GM12878 (cell line): ENCODE results near the gene SSR3. TPM values are rescaled to one million over a fixed set of nuclear protein-coding genes. Genes with fewer than 3 reads are reported as not detected.

Experiments
- ATAC-seq: fragments of 200-7000 bp; cut with Tn5 transposase; 3 replicates; pipeline ENCODE4 v1.9.1; 2020; ENCODE audit warnings: mild to moderate bottlenecking, moderate library complexity
- BruUV-seq: library from RNA; stranded (reverse); fragments of 400-500 nt; replicated peaks from 2 replicates; lab custom pipeline; 2021; lab: Mats Ljungman, UMichigan
- CTCF ChIA-PET: fragments of 300-600 bp; sonication (Branson Sonifier 250); formaldehyde crosslinking; extraction: SDS; loops from one replicate; lab custom pipeline; 2021; ENCODE audit warnings: inconsistent platforms; lab: Yijun Ruan, JAX
- POLR2A ChIA-PET: fragments of 350-600 bp; formaldehyde crosslinking; extraction: SDS; loops from one replicate; lab custom pipeline; 2021; ENCODE audit warnings: inconsistent platforms; lab: Charles Lee
- RAD21 ChIA-PET: fragments of 300-600 bp; sonication (Branson Sonifier 250); formaldehyde crosslinking; loops from one replicate; lab custom pipeline; 2023; ENCODE audit warnings: antibody characterized with exemption; ENCODE audit not compliant: unreplicated experiment; lab: Charles Lee
- SMC1A ChIA-PET: fragments of 300-600 bp; sonication (Branson Sonifier 250); formaldehyde crosslinking; loops from one replicate; lab custom pipeline; 2023; ENCODE audit not compliant: unreplicated experiment, uncharacterized antibody; lab: Charles Lee
- DNase-seq: peaks from one replicate; pipeline ENCODE4 v3.0.0-alpha.2; 2011; ENCODE audit warnings: low read depth, low spot score
- FAIRE-seq: peaks from 3 replicates; lab custom pipeline; 2011; peaks lifted over from hg19 to GRCh38; lab: Jason Lieb, UNC
- H2AFZ ChIP-seq: 2 replicates; pipeline ENCODE4 v1.6.0; 2011; ENCODE audit warnings: low read depth, low read length, control low read depth; ENCODE audit not compliant: control insufficient read depth
- H3K27ac ChIP-seq: 2 replicates; pipeline ENCODE4 v1.5.1; 2011; ENCODE audit warnings: control low read depth; ENCODE audit not compliant: control insufficient read depth, insufficient read depth
- H3K27me3 ChIP-seq, 2 experiments: replicated peaks in 1 of 2; 2 replicates each; pipeline versions ENCODE4 v1.6.0 to v1.6.1; 2011; ENCODE audit warnings: low read length in 1 of 2; ENCODE audit not compliant: control insufficient read depth in 2 of 2, insufficient read depth in 2 of 2
- H3K36me3 ChIP-seq, 2 experiments: 2 replicates each; pipeline ENCODE4 v1.5.1; 2011; ENCODE audit warnings: low read length in 1 of 2; ENCODE audit not compliant: control insufficient read depth in 2 of 2, insufficient read depth in 2 of 2
- H3K4me1 ChIP-seq: 2 replicates; pipeline ENCODE4 v1.6.1; 2011; ENCODE audit warnings: mild to moderate bottlenecking, low read length, moderate library complexity, mixed read lengths; ENCODE audit not compliant: control insufficient read depth, insufficient read depth
- H3K4me2 ChIP-seq: 2 replicates; pipeline ENCODE4 v1.6.0; 2011; ENCODE audit warnings: control low read depth; ENCODE audit not compliant: control insufficient read depth, insufficient read depth
- H3K4me3 ChIP-seq: fragments of 200-600 bp; sonication (generic); 2 replicates; pipeline ENCODE4 v1.5.1; 2016
- H3K79me2 ChIP-seq: 2 replicates; pipeline ENCODE4 v1.6.0; 2011; ENCODE audit warnings: low read length; ENCODE audit not compliant: control insufficient read depth, insufficient read depth
- H3K9ac ChIP-seq: 2 replicates; pipeline ENCODE4 v1.8.0; 2011; ENCODE audit warnings: low read length, control low read depth, mixed read lengths; ENCODE audit not compliant: control insufficient read depth, insufficient read depth
- H3K9me3 ChIP-seq: replicated peaks from 3 replicates; pipeline ENCODE4 v1.5.1; 2011; ENCODE audit warnings: mild to moderate bottlenecking, low read length; ENCODE audit not compliant: control insufficient read depth, insufficient read depth
- H4K20me1 ChIP-seq: 2 replicates; pipeline ENCODE4 v1.6.0; 2011; ENCODE audit not compliant: control insufficient read depth, insufficient read depth
- CHD2 ChIP-seq: IDR thresholded peaks from 2 replicates; pipeline ENCODE4 v1.6.1; 2011; ENCODE audit warnings: low read depth, low read length, improper control_type of control experiment, borderline replicate concordance
- CREB1 ChIP-seq: IDR thresholded peaks from 2 replicates; pipeline ENCODE4 v1.6.1; 2012; ENCODE audit warnings: low read depth, mild to moderate bottlenecking, inconsistent platforms
- ETV6 ChIP-seq, 2 experiments: fragments of 450-650 bp in 1 of 2; IDR thresholded peaks in 1 of 2; conservative IDR thresholded peaks in 1 of 2; 2 replicates each; pipeline ENCODE4 v1.6.1; 2014; ENCODE audit warnings: antibody characterized with exemption in 1 of 2, borderline replicate concordance in 1 of 2, low read depth in 1 of 2, mild to moderate bottlenecking in 1 of 2, moderate library complexity in 1 of 2
- HDGF ChIP-seq: fragments of 450-650 bp; IDR thresholded peaks from 2 replicates; pipeline ENCODE4 v1.6.1; 2016; ENCODE audit warnings: antibody characterized with exemption
- JUNB ChIP-seq: IDR thresholded peaks from 2 replicates; pipeline ENCODE4 v1.6.1; 2016; ENCODE audit warnings: antibody characterized with exemption, mild to moderate bottlenecking
- MTA2 ChIP-seq: fragments of 450-650 bp; IDR thresholded peaks from 2 replicates; pipeline ENCODE4 v1.6.1; 2016; ENCODE audit warnings: low read depth, mild to moderate bottlenecking, moderate library complexity
- TCF7 ChIP-seq: IDR thresholded peaks from 2 replicates; pipeline ENCODE4 v1.6.1; 2014; ENCODE audit warnings: antibody characterized with exemption, borderline replicate concordance
- WGBS: methylation state at CpG from one replicate; pipeline ENCODE4 v1.1.6; 2016; ENCODE audit warnings: low lambda C conversion rate; ENCODE audit not compliant: insufficient replicate concordance, insufficient coverage; ENCODE audit errors: missing lambda C conversion rate; 5-methylcytosine and 5-hydroxymethylcytosine counted together
- in situ Hi-C: fragments of 300-500 bp; cut with MboI; formaldehyde crosslinking; loops from 9 replicates; pipeline ENCODE4 v1.14.3; 2018; ENCODE audit warnings: mixed read lengths
- intact Hi-C: fragments of 100-400 bp; cut with micrococcal nuclease; formaldehyde crosslinking; loops from one replicate; pipeline ENCODE4 v1.14.2; 2022; ENCODE audit not compliant: unreplicated experiment
- polyA plus RNA-seq, 11 experiments: library from polyadenylated mRNA; depleted of rRNA in 4 of 11; unstranded in 6 of 11; stranded (reverse) in 5 of 11; fragments of >200 nt; fragmentation: Nextera tagmentation in 4 of 11; fragmentation: Illumina TruSeq in 1 of 11; extraction: Ambion mirVana in 4 of 11; extraction: Trizol in 1 of 11; gene quantifications; 1 replicate in 1 of 11; 2 replicates in 10 of 11; pipeline versions ENCODE4 v1.2.1 to v1.2.3, GENCODE V29; 2011 to 2016; ENCODE audit warnings: inconsistent platforms in 2 of 11, missing spikeins in 2 of 11, low read depth in 1 of 11
- total RNA-seq, 4 experiments: library from RNA; depleted of rRNA in 3 of 4; stranded (reverse); fragments of >200 nt in 3 of 4; fragmentation: Illumina TruSeq in 1 of 4; extraction: Trizol in 1 of 4; gene quantifications; 2 replicates each; pipeline versions ENCODE4 v1.2.1 to v1.2.3, GENCODE V29; 2013 to 2021
- TF ChIP-seq, protein P1 (sequence below): IDR thresholded peaks from 2 replicates; pipeline ENCODE4 v1.6.1; 2012; ENCODE audit warnings: improper control_type of control experiment, low read depth, low read length; ENCODE audit not compliant: insufficient replicate concordance

SSR3 gene
- total and polyA plus RNA-seq, 10 of the 15 experiments (the other 5 are each of a cell fraction or from before 2014, with no cell fraction given): 133 to 345 (median 191) TPM

DNA sequence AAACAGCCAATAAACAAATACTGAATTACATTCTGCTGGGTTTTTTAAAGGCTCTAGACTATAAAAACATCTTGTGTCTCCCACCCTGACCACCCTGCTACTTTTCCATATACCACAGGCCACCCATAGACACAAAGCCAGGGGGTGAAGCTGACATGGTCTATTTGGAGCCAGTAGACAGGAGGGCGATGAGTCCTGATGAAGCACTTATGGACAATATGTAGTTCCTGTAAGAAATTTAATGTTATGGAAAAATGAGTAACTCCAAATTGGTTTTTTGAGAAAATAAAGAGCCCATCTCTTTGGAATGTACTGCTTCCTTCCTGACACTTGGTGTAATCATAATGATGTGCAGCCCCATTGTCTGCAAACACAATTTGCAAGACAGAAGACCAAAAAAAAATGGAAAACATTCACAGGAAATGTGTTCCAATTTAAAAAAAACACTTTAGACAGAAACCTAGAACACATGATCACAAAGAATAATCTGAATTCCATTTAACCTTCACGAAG lies 11.8 kb downstream of the SSR3 start:
- in situ Hi-C loops: no loop called here
- Histone ChIP-seq H2AFZ (no peak overlapping the region), H3K27me3 (no peaks in the 10 kb centered on the region), H3K4me2 (no peak overlapping the region), H3K4me1 (no peaks in the 10 kb centered on the region), H3K4me3 (no peak overlapping the region)
- ATAC-seq: no peak
- CTCF ChIA-PET: interaction anchor here (0.6 to 4.3 kb wide), 17 partner anchors 8 to 1633 kb away, joined by 3 to 28 read pairs (median 3); partner anchors contain the start of genes SSR3 and TIPARP
- RAD21 ChIA-PET: interaction anchor here (1.0 to 1.7 kb wide), 6 partner anchors 10 to 594 kb away, joined by 3 to 5 read pairs (median 3); partner anchors contain the start of gene SSR3
- no peak for TF ChIP-seq ETV6 (conservative IDR thresholded peaks at IDR 0.05 in 1 of 2, IDR thresholded peaks at IDR 0.05 in 1 of 2; ENCODE audit: borderline replicate concordance in 1 of 2, low read depth in 1 of 2)
- TF ChIP-seq, all 136 proteins: peak for 0
- 94% methylated on average over 2 of the region's 2 CpGs for WGBS
- H3K9ac ChIP-seq: no peak overlapping the region
- FAIRE-seq (no peak), DNase-seq (no peak)
- no peaks in the 10 kb centered on the region; the same call in 2 of the 3 replicates for H3K9me3 ChIP-seq
- peaks cover 2 to 62% of the 10 kb centered on the region in 2 experiments for H3K36me3 ChIP-seq
- ChIA-PET SMC1A (interaction anchor here (0.7 to 3.0 kb wide), 17 partner anchors 9 to 545 kb away, joined by 3 to 19 read pairs (median 3); partner anchors contain the start of genes SSR3 and TIPARP), POLR2A (interaction anchor here (0.7 to 2.4 kb wide), 2 partner anchors 11 to 14 kb away, joined by 6 to 10 read pairs; partner anchors contain the start of gene SSR3)
- H3K79me2 ChIP-seq: peaks cover 20% of the 10 kb centered on the region
- BruUV-seq: no TSS peak
- no peaks in the 10 kb centered on the region for H4K20me1 ChIP-seq
- intact Hi-C loops: no loop called here
- H3K27ac ChIP-seq: no peak overlapping the region

DNA sequence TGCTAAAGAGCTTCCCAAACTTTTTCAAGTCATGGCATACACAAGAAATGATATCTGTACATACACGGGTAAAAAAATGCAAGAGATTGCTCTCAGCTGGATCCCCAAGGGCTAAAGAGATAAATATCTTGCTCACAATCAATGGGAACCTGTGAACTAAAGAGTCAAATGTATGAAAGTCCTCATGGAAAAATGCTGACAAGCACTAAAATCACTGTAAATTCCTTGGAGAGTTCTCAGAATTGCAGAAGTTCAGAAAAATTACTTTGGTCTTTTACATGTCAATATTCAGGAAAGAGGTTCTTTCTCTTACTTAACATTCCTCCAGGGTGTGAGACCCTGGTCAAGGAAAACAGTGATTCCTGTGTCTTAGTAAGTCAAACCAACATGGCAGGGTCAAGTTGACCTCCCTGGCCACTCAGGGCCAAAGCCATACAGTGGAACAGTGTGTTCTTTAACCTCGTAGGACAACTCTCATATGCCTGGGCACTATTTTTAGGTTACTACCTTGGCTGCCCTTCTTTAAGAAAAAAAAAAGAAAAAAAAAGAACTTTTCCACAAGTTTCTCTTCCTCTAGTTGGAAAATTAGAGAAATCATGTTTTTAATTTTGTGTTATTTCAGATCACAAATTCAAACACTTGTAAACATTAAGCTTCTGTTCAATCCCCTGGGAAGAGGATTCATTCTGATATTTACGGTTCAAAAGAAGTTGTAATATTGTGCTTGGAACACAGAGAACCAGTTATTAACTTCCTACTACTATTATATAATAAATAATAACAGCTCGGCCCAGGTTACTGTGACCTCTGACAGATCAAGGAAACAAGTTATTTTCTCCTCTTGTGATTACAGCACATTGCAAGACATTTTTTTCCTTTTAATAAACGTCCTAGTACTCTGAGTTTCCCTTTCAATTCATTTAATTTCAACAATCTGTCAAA lies 12.5 kb downstream of the SSR3 start:
- in situ Hi-C loops: no loop called here
- RAD21 ChIA-PET: interaction anchor here (1.3 kb wide), 2 partner anchors 58 to 131 kb away, joined by 3 read pairs; no protein-coding TSS in a partner anchor
- no peak for TF ChIP-seq HDGF
- no peak for TF ChIP-seq MTA2
- no peak for TF ChIP-seq JUNB
- TF ChIP-seq, protein P1, sequence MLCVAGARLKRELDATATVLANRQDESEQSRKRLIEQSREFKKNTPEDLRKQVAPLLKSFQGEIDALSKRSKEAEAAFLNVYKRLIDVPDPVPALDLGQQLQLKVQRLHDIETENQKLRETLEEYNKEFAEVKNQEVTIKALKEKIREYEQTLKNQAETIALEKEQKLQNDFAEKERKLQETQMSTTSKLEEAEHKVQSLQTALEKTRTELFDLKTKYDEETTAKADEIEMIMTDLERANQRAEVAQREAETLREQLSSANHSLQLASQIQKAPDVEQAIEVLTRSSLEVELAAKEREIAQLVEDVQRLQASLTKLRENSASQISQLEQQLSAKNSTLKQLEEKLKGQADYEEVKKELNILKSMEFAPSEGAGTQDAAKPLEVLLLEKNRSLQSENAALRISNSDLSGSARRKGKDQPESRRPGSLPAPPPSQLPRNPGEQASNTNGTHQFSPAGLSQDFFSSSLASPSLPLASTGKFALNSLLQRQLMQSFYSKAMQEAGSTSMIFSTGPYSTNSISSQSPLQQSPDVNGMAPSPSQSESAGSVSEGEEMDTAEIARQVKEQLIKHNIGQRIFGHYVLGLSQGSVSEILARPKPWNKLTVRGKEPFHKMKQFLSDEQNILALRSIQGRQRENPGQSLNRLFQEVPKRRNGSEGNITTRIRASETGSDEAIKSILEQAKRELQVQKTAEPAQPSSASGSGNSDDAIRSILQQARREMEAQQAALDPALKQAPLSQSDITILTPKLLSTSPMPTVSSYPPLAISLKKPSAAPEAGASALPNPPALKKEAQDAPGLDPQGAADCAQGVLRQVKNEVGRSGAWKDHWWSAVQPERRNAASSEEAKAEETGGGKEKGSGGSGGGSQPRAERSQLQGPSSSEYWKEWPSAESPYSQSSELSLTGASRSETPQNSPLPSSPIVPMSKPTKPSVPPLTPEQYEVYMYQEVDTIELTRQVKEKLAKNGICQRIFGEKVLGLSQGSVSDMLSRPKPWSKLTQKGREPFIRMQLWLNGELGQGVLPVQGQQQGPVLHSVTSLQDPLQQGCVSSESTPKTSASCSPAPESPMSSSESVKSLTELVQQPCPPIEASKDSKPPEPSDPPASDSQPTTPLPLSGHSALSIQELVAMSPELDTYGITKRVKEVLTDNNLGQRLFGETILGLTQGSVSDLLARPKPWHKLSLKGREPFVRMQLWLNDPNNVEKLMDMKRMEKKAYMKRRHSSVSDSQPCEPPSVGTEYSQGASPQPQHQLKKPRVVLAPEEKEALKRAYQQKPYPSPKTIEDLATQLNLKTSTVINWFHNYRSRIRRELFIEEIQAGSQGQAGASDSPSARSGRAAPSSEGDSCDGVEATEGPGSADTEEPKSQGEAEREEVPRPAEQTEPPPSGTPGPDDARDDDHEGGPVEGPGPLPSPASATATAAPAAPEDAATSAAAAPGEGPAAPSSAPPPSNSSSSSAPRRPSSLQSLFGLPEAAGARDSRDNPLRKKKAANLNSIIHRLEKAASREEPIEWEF: no peak
- TF ChIP-seq CHD2: no peak
- TF ChIP-seq CREB1: no peak
- TF ChIP-seq TCF7: no peak

More for the DNA sequence above, 12.5 kb downstream of the SSR3 start:
- no peak for ATAC-seq
- H3K27me3 ChIP-seq: no peaks in the 10 kb centered on the region
- H4K20me1 ChIP-seq: no peaks in the 10 kb centered on the region
- no peak overlapping the region for H3K4me2 ChIP-seq
- peaks cover 2 to 54% of the 10 kb centered on the region in 2 experiments for H3K36me3 ChIP-seq
- SMC1A ChIA-PET: interaction anchor here (0.7 to 3.0 kb wide), 8 partner anchors 12 to 154 kb away, joined by 3 to 19 read pairs (median 6); partner anchors contain the start of genes SSR3 and TIPARP
- no TSS peak for BruUV-seq
- CTCF ChIA-PET: interaction anchor here (0.6 to 4.3 kb wide), 15 partner anchors 12 to 1632 kb away, joined by 3 to 28 read pairs (median 4); partner anchors contain the start of gene SSR3
- peaks cover 15% of the 10 kb centered on the region for H3K79me2 ChIP-seq
- FAIRE-seq: no peak
- no peak overlapping the region for H3K9ac ChIP-seq
- H3K9me3 ChIP-seq: no peaks in the 10 kb centered on the region; the same call in 2 of the 3 replicates
- WGBS: 77% methylated on average over 5 of the region's 5 CpGs
- no peak overlapping the region for H3K4me3 ChIP-seq
- DNase-seq: no peak
- no peak overlapping the region for H2AFZ ChIP-seq
- POLR2A ChIA-PET: interaction anchor here (2.4 kb wide), 1 partner anchor 12 kb away, joined by 10 read pairs; the partner anchor contains the start of gene SSR3
- intact Hi-C loops: no loop called here
- H3K27ac ChIP-seq: no peak overlapping the region
- H3K4me1 ChIP-seq: no peaks in the 10 kb centered on the region
